Uterus (tissue), 4 donors: ENCODE measurements around the gene MAP3K7. TPM values are rescaled to one million over a fixed set of nuclear protein-coding genes. Genes with fewer than 3 reads are reported as not detected.

Experiments
- DNase-seq, 2 donors: peaks; one replicate each; pipeline ENCODE4 v3.0.0-alpha.2; 2019 to 2020
- H3K27ac ChIP-seq, 2 donors: fragments of 200-600 bp; sonication (generic); 1 replicate in 1 of 2; 2 replicates in 1 of 2; pipeline ENCODE4 v1.5.1; 2016 to 2018
- H3K27me3 ChIP-seq, 2 donors: fragments of 200-600 bp; sonication (generic); one replicate each; pipeline ENCODE4 v1.5.1; 2018 to 2019; ENCODE audit warnings: control low read depth in 1 of 2
- H3K36me3 ChIP-seq, 2 donors: fragments of 200-600 bp; sonication (generic); one replicate each; pipeline ENCODE4 v1.5.1; 2019; ENCODE audit warnings: control low read depth in 1 of 2
- H3K4me1 ChIP-seq, 2 donors: fragments of 200-600 bp; sonication (generic); one replicate each; pipeline ENCODE4 v1.5.1; 2018 to 2019; ENCODE audit warnings: control low read depth in 1 of 2
- H3K4me3 ChIP-seq, 2 donors: fragments of 200-600 bp; sonication (generic); 1 replicate in 1 of 2; 2 replicates in 1 of 2; pipeline ENCODE4 v1.5.1; 2018 to 2019; ENCODE audit warnings: mild to moderate bottlenecking in 1 of 2
- H3K9me3 ChIP-seq, 2 donors: fragments of 200-600 bp; sonication (generic); one replicate each; pipeline ENCODE4 v1.5.1; 2019; ENCODE audit warnings: control low read depth in 1 of 2
- POLR2A ChIP-seq, 2 donors: fragments of 450-650 bp; IDR thresholded peaks; one replicate each; pipeline ENCODE4 v1.6.1; 2016; ENCODE audit warnings: antibody characterized with exemption in 2 of 2, mild to moderate bottlenecking in 1 of 2, moderate library complexity in 1 of 2
- intact Hi-C: fragments of 100-400 bp; cut with DNase I; formaldehyde crosslinking; loops from one replicate; pipeline ENCODE4 v1.15.1; 2023; ENCODE audit warnings: low total_unique reads
- total RNA-seq, 4 donors: library from RNA; depleted of rRNA in 3 of 4; stranded (reverse); fragments of >200 nt in 3 of 4; gene quantifications; one replicate each; pipeline versions ENCODE4 v1.1.0 to v1.2.4, GENCODE V29; 2014 to 2023
- TF ChIP-seq, protein P1 (sequence below), 4 experiments: fragments of 200-600 bp in 2 of 4; fragments of 450-650 bp in 2 of 4; sonication (generic) in 2 of 4; IDR thresholded peaks; one replicate each; pipeline ENCODE4 v1.5.1; 2016 to 2019; ENCODE audit warnings: antibody characterized with exemption in 4 of 4, mild to moderate bottlenecking in 2 of 4, moderate library complexity in 1 of 4
- donor health status: DM: yes; HTN: yes; CAD: no.

Gene MAP3K7
- total RNA-seq, 4 donors from 2014 or later, result 19.7 to 56.8 (median 27.7) TPM

GRCh38 chr6:90604546-90604945, 17.7 kb upstream of the MAP3K7 start:
- TF ChIP-seq, protein P1, sequence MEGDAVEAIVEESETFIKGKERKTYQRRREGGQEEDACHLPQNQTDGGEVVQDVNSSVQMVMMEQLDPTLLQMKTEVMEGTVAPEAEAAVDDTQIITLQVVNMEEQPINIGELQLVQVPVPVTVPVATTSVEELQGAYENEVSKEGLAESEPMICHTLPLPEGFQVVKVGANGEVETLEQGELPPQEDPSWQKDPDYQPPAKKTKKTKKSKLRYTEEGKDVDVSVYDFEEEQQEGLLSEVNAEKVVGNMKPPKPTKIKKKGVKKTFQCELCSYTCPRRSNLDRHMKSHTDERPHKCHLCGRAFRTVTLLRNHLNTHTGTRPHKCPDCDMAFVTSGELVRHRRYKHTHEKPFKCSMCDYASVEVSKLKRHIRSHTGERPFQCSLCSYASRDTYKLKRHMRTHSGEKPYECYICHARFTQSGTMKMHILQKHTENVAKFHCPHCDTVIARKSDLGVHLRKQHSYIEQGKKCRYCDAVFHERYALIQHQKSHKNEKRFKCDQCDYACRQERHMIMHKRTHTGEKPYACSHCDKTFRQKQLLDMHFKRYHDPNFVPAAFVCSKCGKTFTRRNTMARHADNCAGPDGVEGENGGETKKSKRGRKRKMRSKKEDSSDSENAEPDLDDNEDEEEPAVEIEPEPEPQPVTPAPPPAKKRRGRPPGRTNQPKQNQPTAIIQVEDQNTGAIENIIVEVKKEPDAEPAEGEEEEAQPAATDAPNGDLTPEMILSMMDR (IDR thresholded peaks at IDR 0.05), result no peak
- TF ChIP-seq POLR2A (IDR thresholded peaks at IDR 0.05), result no peak
- intact Hi-C loops, result no loop called here
- Histone ChIP-seq H3K27ac (no peak overlapping the region), H3K4me1 (no peaks in the 10 kb centered on the region), H3K27me3 (no peaks in the 10 kb centered on the region), H3K4me3 (no peak overlapping the region), H3K9me3 (no peaks in the 10 kb centered on the region), H3K36me3 (no peaks in the 10 kb centered on the region)
- no peak for DNase-seq

DNA sequence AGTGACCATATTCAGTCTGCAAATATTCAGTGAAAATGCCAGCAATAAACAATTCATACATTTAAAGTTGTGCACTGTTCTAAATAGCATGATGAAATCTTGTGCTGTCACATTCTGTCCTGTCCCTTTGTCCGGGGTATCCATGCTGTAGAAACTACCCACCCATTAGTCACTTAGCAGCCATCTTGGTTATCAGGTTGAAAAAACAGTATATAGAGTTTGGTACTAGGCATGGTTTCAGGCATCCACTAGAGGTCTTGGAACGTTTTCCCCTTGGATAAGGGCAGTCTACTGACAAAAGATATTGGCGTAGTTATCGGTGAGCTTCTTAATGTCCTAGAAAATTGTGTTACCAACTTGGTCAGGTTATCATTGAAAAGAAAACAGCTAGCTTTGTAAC, 12.3 kb upstream of the MAP3K7 start:
- no peaks in the 10 kb centered on the region for H3K36me3 ChIP-seq
- no peak for DNase-seq
- no peak overlapping the region for H3K4me3 ChIP-seq
- no peak for TF ChIP-seq POLR2A (IDR thresholded peaks at IDR 0.05)
- TF ChIP-seq, protein P1 (IDR thresholded peaks at IDR 0.05), result no peak
- no peaks in the 10 kb centered on the region for H3K27me3 ChIP-seq
- H3K27ac ChIP-seq, result no peak overlapping the region
- H3K4me1 ChIP-seq, result no peaks in the 10 kb centered on the region
- no peaks in the 10 kb centered on the region for H3K9me3 ChIP-seq
- intact Hi-C loops, result no loop called here

- DNase-seq, result no peak
- Histone ChIP-seq H3K9me3 (no peaks in the 10 kb centered on the region), H3K27me3 (no peaks in the 10 kb centered on the region), H3K4me1 (no peaks in the 10 kb centered on the region), H3K36me3 (no peaks in the 10 kb centered on the region), H3K27ac (no peak overlapping the region), H3K4me3 (no peak overlapping the region)
- intact Hi-C loops, result no loop called here
- no peak for TF ChIP-seq POLR2A (IDR thresholded peaks at IDR 0.05)
- TF ChIP-seq, protein P1 (IDR thresholded peaks at IDR 0.05), result no peak
Measured at GRCh38 chr6:90598192-90598951, 11.5 kb upstream of the MAP3K7 start.

DNA sequence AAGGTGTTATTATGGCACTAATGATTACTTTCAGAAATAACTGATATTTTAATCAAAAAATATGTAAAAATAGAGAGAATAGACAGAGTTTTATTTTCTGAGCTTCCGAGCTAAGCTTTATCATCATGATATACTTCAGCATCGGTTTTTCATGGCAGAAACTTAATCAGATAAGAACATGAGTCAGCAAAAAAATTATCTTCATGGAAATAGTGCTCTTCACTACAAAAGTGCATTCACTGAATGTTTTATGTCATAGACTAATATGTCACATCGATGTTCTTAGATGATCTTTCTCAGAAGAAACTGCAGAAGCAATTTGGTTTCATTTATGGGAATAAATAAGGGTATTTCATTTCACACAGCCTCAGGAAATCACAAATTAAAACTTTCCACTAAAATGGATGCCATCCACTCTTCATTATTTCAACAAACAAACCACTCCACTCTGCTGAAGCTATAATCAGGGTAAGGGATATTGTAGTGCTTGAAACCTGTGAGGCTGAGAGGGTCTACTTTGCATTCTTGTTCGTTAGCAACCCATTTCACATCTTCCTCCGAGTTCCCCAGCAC, 10.2 kb upstream of the MAP3K7 start:
- Histone ChIP-seq H3K4me3 (no peak overlapping the region), H3K36me3 (no peaks in the 10 kb centered on the region), H3K9me3 (no peaks in the 10 kb centered on the region), H3K4me1 (no peaks in the 10 kb centered on the region), H3K27ac (no peak overlapping the region), H3K27me3 (no peaks in the 10 kb centered on the region)
- TF ChIP-seq, protein P1 (IDR thresholded peaks at IDR 0.05), result no peak
- TF ChIP-seq POLR2A (IDR thresholded peaks at IDR 0.05), result no peak
- intact Hi-C loops, result no loop called here
- no peak for DNase-seq

DNA sequence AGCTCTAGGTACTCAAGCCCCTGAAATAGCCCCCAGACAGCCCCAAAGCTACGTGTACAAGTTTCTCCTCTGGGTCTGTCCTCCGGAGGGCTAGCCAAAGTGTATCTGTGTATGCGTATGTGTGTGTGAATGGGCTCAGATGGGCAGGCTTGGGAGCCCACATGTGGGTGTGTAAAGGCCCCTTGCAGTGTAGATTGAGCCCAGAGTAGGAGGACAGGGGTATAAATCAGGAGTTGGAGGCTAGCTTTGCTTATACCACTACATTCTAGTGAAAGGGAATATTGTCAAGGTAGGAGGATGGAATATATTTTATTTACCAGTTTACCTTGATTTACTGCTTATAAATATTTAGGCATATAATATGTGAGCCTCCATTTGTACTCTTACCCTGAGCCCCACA, 9.0 kb upstream of the MAP3K7 start:
- Histone ChIP-seq H3K9me3 (no peaks in the 10 kb centered on the region), H3K36me3 (no peaks in the 10 kb centered on the region), H3K4me3 (no peak overlapping the region), H3K4me1 (no peaks in the 10 kb centered on the region), H3K27ac (no peak overlapping the region), H3K27me3 (no peaks in the 10 kb centered on the region)
- TF ChIP-seq POLR2A (IDR thresholded peaks at IDR 0.05), result no peak
- TF ChIP-seq, protein P1 (IDR thresholded peaks at IDR 0.05), result no peak
- intact Hi-C loops, result no loop called here
- no peak for DNase-seq
